A673 (cell line): Measurements from ENCODE around the gene ZNF821. TPM values are rescaled to one million over a fixed set of nuclear protein-coding genes. Genes with fewer than 3 reads are reported as not detected.

ENCODE experiments used
- BruUV-seq: library from RNA; stranded (reverse); fragments of 400-500 nt; replicated peaks from 2 replicates; lab custom pipeline; 2021; lab: Mats Ljungman, UMichigan
- CTCF ChIA-PET: fragments of 300-600 bp; sonication (Branson Sonifier 250); formaldehyde crosslinking; loops from one replicate; lab custom pipeline; 2022; ENCODE audit warnings: antibody characterized with exemption; lab: Charles Lee
- POLR2A ChIA-PET: fragments of 300-600 bp; sonication (Branson Sonifier 250); formaldehyde crosslinking; loops from one replicate; lab custom pipeline; 2022; ENCODE audit warnings: antibody characterized with exemption; ENCODE audit not compliant: low non-redundant PET; lab: Charles Lee
- DNase-seq: peaks from one replicate; pipeline ENCODE4 v3.0.0-alpha.2; 2015; ENCODE audit warnings: low spot score
- H3K27ac ChIP-seq: fragments of 200-600 bp; sonication (generic); 2 replicates; pipeline ENCODE4 v1.5.1; 2016; ENCODE audit warnings: mixed run types, low read depth, mild to moderate bottlenecking, mixed read lengths, antibody characterized with exemption, low read length; ENCODE audit not compliant: poor library complexity, severe bottlenecking
- H3K27me3 ChIP-seq: fragments of 200-600 bp; sonication (generic); replicated peaks from 2 replicates; pipeline ENCODE4 v1.6.1; 2017; ENCODE audit warnings: mixed run types, low read depth, mild to moderate bottlenecking, mixed read lengths, antibody characterized with exemption, low read length; ENCODE audit not compliant: insufficient read depth, poor library complexity
- H3K36me3 ChIP-seq: fragments of 200-600 bp; sonication (generic); 2 replicates; pipeline ENCODE4 v1.6.1; 2016; ENCODE audit warnings: mixed run types, mild to moderate bottlenecking, mixed read lengths, antibody characterized with exemption, low read length; ENCODE audit not compliant: insufficient read depth, poor library complexity, severe bottlenecking
- H3K4me1 ChIP-seq: fragments of 200-600 bp; sonication (generic); 2 replicates; pipeline ENCODE4 v1.6.1; 2017; ENCODE audit warnings: mixed run types, mild to moderate bottlenecking, mixed read lengths, antibody characterized with exemption, low read length; ENCODE audit not compliant: insufficient read depth, poor library complexity, severe bottlenecking
- H3K4me3 ChIP-seq: fragments of 200-600 bp; sonication (generic); 2 replicates; pipeline ENCODE4 v1.5.1; 2016; ENCODE audit warnings: low read depth, mixed run types, mild to moderate bottlenecking, mixed read lengths, low read length; ENCODE audit not compliant: poor library complexity, severe bottlenecking
- H3K9me3 ChIP-seq: fragments of 200-600 bp; sonication (generic); 2 replicates; pipeline ENCODE4 v1.6.1; 2016; ENCODE audit warnings: mixed run types, low read depth, mild to moderate bottlenecking, mixed read lengths, antibody characterized with exemption, low read length; ENCODE audit not compliant: poor library complexity, severe bottlenecking
- CTCF ChIP-seq: fragments of 300-800, 200-600 bp; sonication (generic); conservative IDR thresholded peaks from 2 replicates; pipeline ENCODE4 v1.5.1; 2017; ENCODE audit warnings: low read depth, mild to moderate bottlenecking, antibody characterized with exemption, low read length, moderate library complexity, mixed read lengths
- EZH2 ChIP-seq: fragments of 200-600 bp; sonication (generic); IDR thresholded peaks from 2 replicates; pipeline ENCODE4 v1.6.1; 2017; ENCODE audit warnings: borderline replicate concordance, low read depth, mild to moderate bottlenecking, mixed read lengths, antibody characterized with exemption, low read length; ENCODE audit not compliant: poor library complexity, severe bottlenecking
- intact Hi-C: fragments of 100-400 bp; cut with micrococcal nuclease; formaldehyde crosslinking; loops from one replicate; pipeline ENCODE4 v1.10.0; 2022; ENCODE audit not compliant: unreplicated experiment
- total RNA-seq: library from RNA; stranded (reverse); gene quantifications from 2 replicates; pipeline ENCODE4 v1.2.3, GENCODE V29; 2021

Gene ZNF821
- total RNA-seq, 1 experiment from 2014 or later = 11.1 TPM

GRCh38 chr16:71931001-71931400, 47.0 kb upstream of the ZNF821 start:
- no peak for DNase-seq
- intact Hi-C loops = no loop called here
- H3K36me3 ChIP-seq = peaks cover 56% of the 10 kb centered on the region

GRCh38 chr16:71930013-71930563, 46.1 kb upstream of the ZNF821 start:
- TF ChIP-seq CTCF = no peak
- TF ChIP-seq EZH2 = no peak
- Histone ChIP-seq H3K36me3 (peaks cover 64% of the 10 kb centered on the region), H3K27ac (no peak overlapping the region), H3K4me1 (peaks cover 27% of the 10 kb centered on the region), H3K27me3 (no peaks in the 10 kb centered on the region), H3K9me3 (no peaks in the 10 kb centered on the region), H3K4me3 (no peak overlapping the region)
- POLR2A ChIA-PET = no interaction called here
- no TSS peak for BruUV-seq
- intact Hi-C loops = no loop called here
- DNase-seq = no peak
- CTCF ChIA-PET = no interaction called here

More at GRCh38 chr16:71931001-71931400, 47.0 kb upstream of the ZNF821 start:
- POLR2A ChIA-PET = interaction anchor here (0.6 kb wide), 1 partner anchor 192 kb away, joined by 4 read pairs; no protein-coding TSS in a partner anchor
- H3K4me1 ChIP-seq = peaks cover 27% of the 10 kb centered on the region
- BruUV-seq = no TSS peak
- no peaks in the 10 kb centered on the region for H3K27me3 ChIP-seq
- H3K4me3 ChIP-seq = no peak overlapping the region
- no peak overlapping the region for H3K27ac ChIP-seq
- no peaks in the 10 kb centered on the region for H3K9me3 ChIP-seq
- TF ChIP-seq EZH2 = no peak
- no peak for TF ChIP-seq CTCF
- CTCF ChIA-PET = interaction anchor here (0.6 kb wide), 1 partner anchor 293 kb away, joined by 5 read pairs; no protein-coding TSS in a partner anchor

- POLR2A ChIA-PET = interaction anchor here (0.6 kb wide), 1 partner anchor 225 kb away, joined by 3 read pairs; no protein-coding TSS in a partner anchor
- intact Hi-C loops = no loop called here
- H3K36me3 ChIP-seq = peaks cover 70% of the 10 kb centered on the region
Measured at GRCh38 chr16:71929048-71929447, 45.1 kb upstream of the ZNF821 start.

More at GRCh38 chr16:71929048-71929447, 45.1 kb upstream of the ZNF821 start:
- H3K27ac ChIP-seq = peak overlapping the region; percentile 15
- H3K9me3 ChIP-seq = no peaks in the 10 kb centered on the region
- CTCF ChIA-PET = no interaction called here
- H3K4me1 ChIP-seq = peaks cover 27% of the 10 kb centered on the region
- DNase-seq = no peak
- TF ChIP-seq EZH2 (no peak), CTCF (no peak)
- H3K4me3 ChIP-seq = no peak overlapping the region
- BruUV-seq = no TSS peak
- no peaks in the 10 kb centered on the region for H3K27me3 ChIP-seq
